CD4-positive, alpha-beta T cell treated with Interleukin-4 for 4 hours (primary cell): Measurements from ENCODE around the gene CLIC1.
A peak's percentile ranks its signal among the peaks of the same experiment; 100 is the strongest.

Experiments
- DNase-seq: peaks from one replicate; pipeline ENCODE4 v3.0.0-alpha.2; 2020

The CLIC1 gene

GRCh38 chr6:31700740-31701401 lies 35.5 kb downstream of the CLIC1 start:
- DNase-seq, result no peak

- DNase-seq, result peak; percentile 27
Measured at GRCh38 chr6:31697555-31697954, 38.8 kb downstream of the CLIC1 start.

- no peak for DNase-seq
Measured at GRCh38 chr6:31693535-31693934, 42.8 kb downstream of the CLIC1 start.

DNA sequence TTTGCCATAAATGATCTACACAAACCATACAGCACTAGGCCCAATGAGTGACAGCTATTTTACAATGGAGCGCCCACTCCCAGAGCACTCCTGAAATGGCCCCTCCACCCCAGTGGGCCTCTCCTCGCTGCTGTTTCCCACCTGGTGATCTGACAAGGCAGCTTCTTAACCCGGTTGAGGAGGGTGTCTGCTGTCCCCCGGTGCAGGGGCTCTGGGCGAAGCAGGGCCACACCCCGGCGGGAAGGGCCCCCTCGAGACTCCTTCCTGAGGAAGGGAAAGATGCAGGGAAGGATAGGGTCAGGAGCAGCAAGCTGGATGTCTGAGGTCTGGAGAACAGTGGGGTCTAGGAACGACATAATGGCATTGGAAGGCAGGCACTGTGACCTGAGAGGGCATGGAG lies 43.4 kb downstream of the CLIC1 start:
- no peak for DNase-seq

DNA sequence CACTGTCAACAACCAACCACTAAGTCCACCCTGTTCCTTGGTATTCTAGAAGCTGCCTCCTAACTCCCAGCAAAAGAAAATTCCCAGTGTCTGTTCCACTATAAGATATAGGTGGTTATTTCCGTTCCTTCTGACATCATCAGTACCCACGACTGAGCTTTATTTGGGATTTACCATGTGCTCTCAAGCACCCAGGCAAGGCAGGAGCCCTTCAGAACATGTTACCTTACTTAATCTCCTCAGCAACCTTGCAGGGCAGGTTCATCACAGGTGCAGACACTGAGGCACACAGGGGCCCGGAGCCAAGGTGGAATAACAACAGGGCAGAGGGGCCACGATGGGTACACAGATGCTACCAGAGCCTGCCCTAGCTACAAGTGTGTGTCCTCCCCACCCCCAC lies 44.0 kb downstream of the CLIC1 start:
- no peak for DNase-seq

- DNase-seq, result no peak
Measured at GRCh38 chr6:31691564-31692108, 44.7 kb downstream of the CLIC1 start.

- no peak for DNase-seq
Measured at GRCh38 chr6:31691078-31691463, 45.3 kb downstream of the CLIC1 start.

DNA sequence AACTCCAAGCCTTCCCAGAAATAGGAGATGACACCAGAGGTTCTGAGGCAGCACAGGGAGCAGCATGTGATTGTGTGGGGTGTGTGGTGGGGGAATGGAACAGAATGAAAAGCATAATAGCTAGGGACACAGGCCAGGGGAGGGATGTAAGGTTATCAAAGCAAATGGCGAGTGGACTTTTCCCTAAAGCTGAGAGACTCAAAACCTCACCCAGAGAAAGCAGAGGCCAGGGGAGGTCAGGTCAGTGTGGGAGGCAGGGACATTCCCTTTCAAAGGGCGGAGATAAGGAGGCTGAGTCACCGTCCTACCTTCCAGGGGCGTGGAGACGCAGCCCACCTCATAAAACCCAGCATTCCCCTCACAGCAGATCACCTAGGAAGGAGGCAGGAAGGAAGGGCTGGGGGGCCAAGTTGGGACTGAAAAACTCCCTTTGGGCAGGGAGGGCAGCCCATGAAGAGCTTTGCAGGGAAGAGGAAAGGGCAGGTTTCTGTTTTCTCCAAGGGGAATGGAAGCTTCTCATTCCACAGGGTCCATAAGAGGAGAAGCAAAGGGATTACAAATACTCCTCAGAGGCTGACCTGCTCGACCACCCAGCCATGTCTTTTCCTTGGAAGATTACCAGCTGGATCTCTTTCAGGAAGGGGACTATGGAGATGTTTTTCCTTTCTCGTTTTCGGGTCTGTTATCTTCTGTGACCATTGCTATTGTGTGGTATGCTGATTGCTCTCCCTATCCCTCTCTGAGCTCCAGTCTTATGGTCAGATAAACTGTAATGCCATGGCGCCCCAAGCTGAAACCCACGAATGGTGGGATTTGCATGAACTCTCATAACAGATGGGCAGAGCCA lies 45.9 kb downstream of the CLIC1 start:
- DNase-seq, result no peak

GRCh38 chr6:31689249-31690110 lies 46.9 kb downstream of the CLIC1 start:
- DNase-seq, result no peak

- no peak for DNase-seq
Measured at GRCh38 chr6:31687860-31688693, 48.3 kb downstream of the CLIC1 start.

DNA sequence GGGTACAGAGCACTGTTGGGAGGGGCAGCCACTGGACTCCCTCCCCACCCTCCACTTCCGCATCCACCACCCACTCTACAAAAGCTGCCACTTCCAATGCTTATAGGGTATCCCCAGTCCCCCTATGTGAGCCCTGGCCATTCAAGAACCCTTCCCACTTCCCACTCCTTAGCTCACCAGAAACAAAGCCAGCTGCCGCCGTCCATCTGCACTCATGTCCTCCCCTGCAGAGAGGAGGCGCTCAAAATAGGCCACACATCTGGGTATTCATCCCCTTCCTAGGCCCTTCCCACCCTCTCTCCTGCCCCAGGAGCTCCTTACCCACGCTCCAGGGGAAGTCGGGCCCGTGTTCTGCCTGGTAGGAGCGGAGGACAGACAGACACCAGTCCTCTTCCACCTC lies 49.0 kb downstream of the CLIC1 start:
- no peak for DNase-seq

- no peak for DNase-seq
Measured at GRCh38 chr6:31686483-31686882, 49.8 kb downstream of the CLIC1 start.

- DNase-seq, result no peak
Measured at GRCh38 chr6:31683591-31683990, 52.7 kb downstream of the CLIC1 start.

- no peak for DNase-seq
Measured at GRCh38 chr6:31681135-31681671, 55.1 kb downstream of the CLIC1 start.
